ENCODE results near the gene USP20. TPM values are rescaled to one million over a fixed set of nuclear protein-coding genes. Genes with fewer than 3 reads are reported as not detected.

USP20 gene
- total and polyA plus RNA-seq, 2 donors from 2014 or later, result 22.8 to 28.8 TPM

- Histone ChIP-seq H3K9ac (ENCODE audit: low read length in 3 of 3) (no peak overlapping the region), H3K4me3 (ENCODE audit: low read length in 3 of 3) (no peak overlapping the region), H3K9me3 (ENCODE audit: control insufficient read depth in 2 of 3, insufficient read depth in 1 of 3, low read length in 3 of 3) (no peaks in the 10 kb centered on the region), H3K36me3 (ENCODE audit: control insufficient read depth in 2 of 3, insufficient read depth in 3 of 3, low read length in 3 of 3) (peaks cover 0 to 25% (median 11%) of the 10 kb centered on the region in 3 donors), H3K27me3 (ENCODE audit: control insufficient read depth, insufficient read depth, low read length) (no peaks in the 10 kb centered on the region), H3K27ac (ENCODE audit: low read depth in 2 of 2, low read length in 2 of 2) (no peak overlapping the region), H3K4me1 (ENCODE audit: control insufficient read depth in 2 of 3, insufficient read depth in 2 of 3, low read depth in 1 of 3, low read length in 3 of 3) (no peaks in the 10 kb centered on the region)
- TF ChIP-seq CTCF (IDR thresholded peaks at IDR 0.05; ENCODE audit: borderline replicate concordance, extremely low read depth, insufficient read depth), result no peak
- intact Hi-C loops (cut with DNase I), result no loop called here
- DNase-seq (no peak), FAIRE-seq (no peak)
These were observed 38.4 kb downstream of the USP20 start for GRCh38 chr9:129873563-129874190.

- Histone ChIP-seq H3K9me3 (ENCODE audit: control insufficient read depth in 2 of 3, insufficient read depth in 1 of 3, low read length in 3 of 3) (no peaks in the 10 kb centered on the region), H3K4me1 (ENCODE audit: control insufficient read depth in 2 of 3, insufficient read depth in 2 of 3, low read depth in 1 of 3, low read length in 3 of 3) (no peaks in the 10 kb centered on the region), H3K36me3 (ENCODE audit: control insufficient read depth in 2 of 3, insufficient read depth in 3 of 3, low read length in 3 of 3) (peaks cover 0 to 26% (median 11%) of the 10 kb centered on the region in 3 donors), H3K4me3 (ENCODE audit: low read length in 3 of 3) (no peak overlapping the region), H3K9ac (ENCODE audit: low read length in 3 of 3) (no peak overlapping the region), H3K27ac (ENCODE audit: low read depth in 2 of 2, low read length in 2 of 2) (no peak overlapping the region), H3K27me3 (ENCODE audit: control insufficient read depth, insufficient read depth, low read length) (no peaks in the 10 kb centered on the region)
- no peak for DNase-seq
- no peak for TF ChIP-seq CTCF (IDR thresholded peaks at IDR 0.05; ENCODE audit: borderline replicate concordance, extremely low read depth, insufficient read depth)
- intact Hi-C loops (cut with DNase I), result no loop called here
- no peak for FAIRE-seq
These were observed 39.2 kb downstream of the USP20 start for GRCh38 chr9:129874261-129875101.

GRCh38 chr9:129875181-129875611, 39.9 kb downstream of the USP20 start:
- H3K27ac ChIP-seq (ENCODE audit: low read depth in 2 of 2, low read length in 2 of 2), result no peak overlapping the region
- DNase-seq (no peak), FAIRE-seq (no peak)
- no peaks in the 10 kb centered on the region for H3K9me3 ChIP-seq (ENCODE audit: control insufficient read depth in 2 of 3, insufficient read depth in 1 of 3, low read length in 3 of 3)
- H3K36me3 ChIP-seq (ENCODE audit: control insufficient read depth in 2 of 3, insufficient read depth in 3 of 3, low read length in 3 of 3), result peaks cover 0 to 33% (median 11%) of the 10 kb centered on the region in 3 donors
- intact Hi-C loops (cut with DNase I), result no loop called here
- H3K4me1 ChIP-seq (ENCODE audit: control insufficient read depth in 2 of 3, insufficient read depth in 2 of 3, low read depth in 1 of 3, low read length in 3 of 3), result no peaks in the 10 kb centered on the region
- no peak overlapping the region for H3K9ac ChIP-seq (ENCODE audit: low read length in 3 of 3)
- no peaks in the 10 kb centered on the region for H3K27me3 ChIP-seq (ENCODE audit: control insufficient read depth, insufficient read depth, low read length)
- no peak for TF ChIP-seq CTCF (IDR thresholded peaks at IDR 0.05; ENCODE audit: borderline replicate concordance, extremely low read depth, insufficient read depth)
- no peak overlapping the region for H3K4me3 ChIP-seq (ENCODE audit: low read length in 3 of 3)

All from kidney (tissue), 14 donors.